Mesothelial cell of epicardium (in vitro differentiated cells): Measurements from ENCODE around the gene LZTS2. TPM values are rescaled to one million over a fixed set of nuclear protein-coding genes. Genes with fewer than 3 reads are reported as not detected.

Source experiments
- DNase-seq, 2 experiments: peaks; one replicate each; pipeline ENCODE4 v3.0.0; 2021; ENCODE audit warnings: low spot score in 2 of 2; ENCODE audit not compliant: unreplicated experiment in 2 of 2
- H3K27ac Mint-ChIP-seq: 2 replicates; pipeline ENCODE4 v1.8.0; 2021; ENCODE audit warnings: mixed read lengths
- H3K27me3 Mint-ChIP-seq: 2 replicates; pipeline ENCODE4 v1.8.0; 2021; ENCODE audit warnings: low read depth, mixed read lengths
- H3K36me3 Mint-ChIP-seq: 2 replicates; pipeline ENCODE4 v1.8.0; 2021; ENCODE audit warnings: mixed read lengths
- H3K4me1 Mint-ChIP-seq: 2 replicates; pipeline ENCODE4 v1.8.0; 2021; ENCODE audit warnings: mixed read lengths
- H3K4me3 Mint-ChIP-seq: 2 replicates; pipeline ENCODE4 v1.8.0; 2021; ENCODE audit warnings: mild to moderate bottlenecking, moderate library complexity, mixed read lengths
- H3K9me3 Mint-ChIP-seq: 2 replicates; pipeline ENCODE4 v1.8.0; 2021; ENCODE audit warnings: mixed read lengths
- CTCF ChIP-seq: fragments of 200-600 bp; sonication (generic); IDR thresholded peaks from one replicate; pipeline ENCODE4 v1.5.0; 2021; ENCODE audit warnings: antibody characterized with exemption; ENCODE audit not compliant: unreplicated experiment
- total RNA-seq: library from RNA; stranded (reverse); gene quantifications from 3 replicates; pipeline ENCODE4 v1.2.1, GENCODE V29; 2021

Gene LZTS2
- total RNA-seq, 1 donor from 2014 or later: 107 TPM

DNA sequence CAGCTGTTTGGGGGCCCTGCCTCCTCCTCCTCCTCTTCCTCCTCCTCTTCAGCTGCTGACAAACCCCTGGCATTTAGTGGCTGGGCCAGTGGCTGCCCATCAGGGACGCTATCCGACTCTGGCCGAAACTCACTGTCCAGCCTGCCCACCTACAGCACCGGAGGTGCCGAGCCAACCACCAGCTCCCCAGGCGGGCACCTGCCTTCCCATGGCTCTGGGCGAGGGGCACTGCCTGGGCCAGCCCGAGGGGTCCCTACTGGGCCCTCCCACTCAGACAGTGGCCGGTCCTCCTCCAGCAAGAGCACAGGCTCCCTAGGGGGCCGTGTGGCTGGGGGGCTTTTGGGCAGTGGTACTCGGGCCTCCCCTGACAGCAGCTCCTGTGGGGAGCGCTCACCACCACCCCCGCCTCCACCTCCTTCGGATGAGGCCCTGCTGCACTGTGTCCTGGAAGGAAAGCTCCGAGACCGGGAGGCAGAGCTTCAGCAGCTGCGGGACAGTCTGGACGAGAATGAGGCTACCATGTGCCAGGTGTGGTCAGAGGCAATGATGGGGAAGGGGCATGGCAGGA, 4.1 kb downstream of the LZTS2 start:
- Mint-ChIP-seq H3K4me1 (peaks cover 20% of the 10 kb centered on the region), H3K27me3 (no peaks in the 10 kb centered on the region), H3K9me3 (no peaks in the 10 kb centered on the region), H3K4me3 (peak overlapping the region; percentile 42), H3K36me3 (peaks cover 6% of the 10 kb centered on the region), H3K27ac (no peak overlapping the region)
- no peak for DNase-seq
- no peak for TF ChIP-seq CTCF

GRCh38 chr10:101005361-101005760, 5.8 kb downstream of the LZTS2 start:
- no peak for TF ChIP-seq CTCF
- DNase-seq: no peak
- no peaks in the 10 kb centered on the region for H3K9me3 Mint-ChIP-seq
- H3K27me3 Mint-ChIP-seq: no peaks in the 10 kb centered on the region
- H3K27ac Mint-ChIP-seq: no peak overlapping the region
- H3K4me1 Mint-ChIP-seq: peaks cover 22% of the 10 kb centered on the region
- H3K4me3 Mint-ChIP-seq: no peak overlapping the region
- peaks cover 6% of the 10 kb centered on the region for H3K36me3 Mint-ChIP-seq

DNA sequence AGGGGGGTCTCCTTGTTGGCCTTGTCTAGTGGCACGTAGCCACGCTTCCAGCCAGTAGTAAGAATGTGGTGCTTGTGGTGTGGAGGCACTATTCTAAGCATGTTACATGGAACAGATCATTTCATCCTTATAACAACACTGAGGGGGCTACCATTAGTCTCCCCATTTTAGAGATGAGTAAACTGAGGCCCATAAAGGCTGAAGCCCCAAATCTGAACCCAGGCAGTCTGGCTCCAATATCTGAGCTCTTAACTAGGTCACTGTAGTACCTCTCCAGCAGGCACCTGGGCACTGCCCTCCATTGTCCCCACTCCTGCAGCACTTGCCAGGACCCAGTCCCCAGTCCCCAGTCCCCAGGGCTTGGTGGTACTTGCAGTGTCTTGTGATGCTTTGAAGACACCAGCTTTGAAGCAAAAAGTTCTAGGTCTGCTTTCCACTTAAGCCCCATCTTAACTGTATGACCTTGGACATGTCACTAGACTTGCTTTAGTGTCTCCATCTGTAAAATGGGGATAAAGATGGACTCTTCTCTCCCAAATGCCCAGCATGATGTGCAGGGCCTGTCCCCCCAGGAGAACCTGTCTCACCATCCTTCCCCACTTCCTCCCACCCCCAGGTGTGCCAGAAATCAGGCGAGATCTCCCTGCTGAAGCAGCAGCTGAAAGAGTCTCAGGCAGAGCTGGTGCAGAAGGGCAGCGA, 6.4 kb downstream of the LZTS2 start:
- H3K4me3 Mint-ChIP-seq: no peak overlapping the region
- no peak for DNase-seq
- TF ChIP-seq CTCF: no peak
- no peaks in the 10 kb centered on the region for H3K9me3 Mint-ChIP-seq
- H3K36me3 Mint-ChIP-seq: peaks cover 6% of the 10 kb centered on the region
- H3K4me1 Mint-ChIP-seq: peaks cover 18% of the 10 kb centered on the region
- H3K27me3 Mint-ChIP-seq: no peaks in the 10 kb centered on the region
- H3K27ac Mint-ChIP-seq: peak overlapping the region; percentile 26

- H3K27ac Mint-ChIP-seq: peak overlapping the region; percentile 26
- no peaks in the 10 kb centered on the region for H3K9me3 Mint-ChIP-seq
- no peak for TF ChIP-seq CTCF
- peaks cover 12% of the 10 kb centered on the region for H3K4me1 Mint-ChIP-seq
- H3K27me3 Mint-ChIP-seq: no peaks in the 10 kb centered on the region
- no peak overlapping the region for H3K4me3 Mint-ChIP-seq
- peaks cover 6% of the 10 kb centered on the region for H3K36me3 Mint-ChIP-seq
- DNase-seq: no peak
These were observed 7.0 kb downstream of the LZTS2 start for GRCh38 chr10:101006593-101007098.

DNA sequence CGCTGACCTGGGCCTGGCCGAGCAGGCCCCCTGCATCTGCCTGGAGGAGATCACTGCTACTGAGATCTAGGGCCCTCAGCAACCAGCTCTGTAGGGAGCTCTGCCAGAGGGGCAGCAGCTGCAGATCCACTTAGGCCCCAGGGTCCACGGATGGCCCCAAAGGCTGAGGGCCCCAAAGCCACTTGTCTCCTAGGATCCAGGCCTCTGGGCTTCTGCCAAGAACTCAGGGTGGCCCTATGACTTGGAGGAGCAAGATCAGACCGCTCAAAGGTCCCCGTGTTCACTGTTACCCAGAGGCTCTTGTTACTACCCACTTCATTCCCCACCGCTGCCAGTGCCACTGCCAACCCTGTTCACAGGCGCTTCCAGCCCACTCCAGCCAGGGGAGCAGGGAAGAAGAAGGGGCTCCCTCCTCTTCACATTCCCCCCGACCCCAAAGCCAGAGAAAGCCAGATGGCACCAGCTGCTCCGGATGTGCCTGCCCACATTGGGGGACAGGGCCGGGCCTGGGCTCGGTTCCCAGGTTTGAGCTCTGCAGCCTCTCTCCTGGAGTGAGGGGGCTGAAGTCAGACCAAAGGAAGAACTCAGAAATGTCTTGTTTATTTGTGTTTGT, 7.6 kb downstream of the LZTS2 start:
- no peaks in the 10 kb centered on the region for H3K9me3 Mint-ChIP-seq
- H3K36me3 Mint-ChIP-seq: peaks cover 6% of the 10 kb centered on the region
- DNase-seq: no peak
- peaks cover 7% of the 10 kb centered on the region for H3K4me1 Mint-ChIP-seq
- H3K4me3 Mint-ChIP-seq: no peak overlapping the region
- TF ChIP-seq CTCF: no peak
- H3K27me3 Mint-ChIP-seq: no peaks in the 10 kb centered on the region
- no peak overlapping the region for H3K27ac Mint-ChIP-seq
